HUDEP-2 (cell line): ENCODE results near the gene PPP1R3F.
A peak's percentile ranks its signal among the peaks of the same experiment; 100 is the strongest.

Experiments used
- DNase-seq, 76 experiments: peaks; one replicate each; lab custom pipeline; 2025; ENCODE audit not compliant: unreplicated experiment in 76 of 76; lab: John Stamatoyannopoulos, UW

PPP1R3F gene

GRCh38 chrX:49247916-49248811, 21.4 kb upstream of the PPP1R3F start:
- no peak for DNase-seq

GRCh38 chrX:49249071-49249470, 20.5 kb upstream of the PPP1R3F start:
- DNase-seq = no peak

DNA sequence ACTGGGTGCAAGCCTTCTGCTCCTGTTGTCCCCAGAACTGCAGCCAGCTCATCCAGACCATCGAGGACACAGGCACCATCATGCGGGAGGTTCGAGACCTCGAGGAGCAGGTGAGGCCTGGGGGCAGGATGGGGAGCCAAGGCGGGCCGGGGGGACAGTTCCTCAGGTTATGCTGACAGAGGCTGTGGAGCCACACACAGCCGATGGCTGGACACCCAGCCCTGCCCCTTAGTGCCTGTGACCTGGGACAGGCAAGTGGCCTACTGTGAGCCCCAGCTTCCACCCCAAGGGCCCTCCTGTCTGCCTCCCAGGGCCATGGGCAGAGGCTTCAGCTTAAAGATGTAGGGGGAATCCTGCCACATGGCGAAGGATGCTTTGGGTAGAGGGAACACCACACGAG, 20.0 kb upstream of the PPP1R3F start:
- DNase-seq = no peak

DNA sequence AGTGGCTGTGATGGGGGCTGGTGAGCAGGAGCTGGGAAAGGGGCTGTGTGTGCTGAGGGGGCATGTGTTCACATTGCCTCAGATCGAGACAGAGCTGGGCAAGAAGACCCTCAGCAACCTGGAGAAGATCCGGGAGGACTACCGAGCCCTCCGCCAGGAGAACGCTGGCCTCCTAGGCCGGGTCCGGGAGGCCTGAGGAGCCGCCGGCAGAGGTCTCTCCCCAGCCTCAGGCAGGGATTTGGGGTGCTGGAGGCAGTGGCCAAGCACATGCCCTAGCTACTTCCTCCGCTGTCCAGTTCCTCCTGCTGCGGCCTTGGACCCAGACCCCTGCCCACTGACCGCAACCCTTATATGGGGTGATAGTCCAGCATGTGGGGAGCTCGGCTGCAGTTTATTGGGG, 19.5 kb upstream of the PPP1R3F start:
- DNase-seq = no peak

DNA sequence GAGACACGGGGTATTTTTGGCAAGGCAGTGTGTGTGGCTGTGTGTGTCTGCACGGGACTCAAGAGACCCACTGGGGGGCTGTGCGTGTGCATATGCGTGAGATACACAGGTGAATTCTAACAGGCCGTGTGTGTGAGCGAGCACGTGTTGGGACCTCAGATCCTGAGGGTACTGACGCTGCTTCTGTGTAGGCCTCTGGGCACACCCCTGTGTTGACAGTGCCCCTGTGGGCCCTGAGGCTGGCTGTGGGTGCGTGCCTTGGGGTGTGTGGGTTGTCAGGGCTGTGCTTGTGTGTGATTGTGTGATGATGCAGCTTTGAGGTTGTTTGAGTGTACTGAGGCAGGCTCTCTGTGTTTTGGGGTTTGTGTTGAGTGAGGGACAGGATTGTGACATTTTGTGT, 19.0 kb upstream of the PPP1R3F start:
- no peak for DNase-seq

DNA sequence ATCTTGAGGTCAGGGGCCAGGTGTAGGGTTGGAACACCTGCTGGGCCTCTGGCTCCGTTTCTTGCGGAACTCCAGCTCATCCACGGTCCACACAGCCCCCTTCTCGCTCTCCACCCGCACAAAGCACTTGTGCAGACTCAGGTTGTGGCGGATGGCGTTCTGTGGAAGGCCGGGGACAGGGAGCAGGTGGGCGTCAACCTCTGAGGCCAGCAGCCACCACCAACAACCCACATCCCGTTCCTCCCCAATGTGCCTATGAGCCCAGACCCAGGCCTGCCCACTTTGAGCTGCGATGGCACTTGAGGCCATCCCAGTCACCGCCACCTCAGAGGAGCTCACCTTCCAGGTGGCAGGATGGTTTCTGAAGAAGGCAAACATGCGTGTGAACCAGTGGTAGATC, 18.3 kb upstream of the PPP1R3F start:
- DNase-seq = no peak

DNA sequence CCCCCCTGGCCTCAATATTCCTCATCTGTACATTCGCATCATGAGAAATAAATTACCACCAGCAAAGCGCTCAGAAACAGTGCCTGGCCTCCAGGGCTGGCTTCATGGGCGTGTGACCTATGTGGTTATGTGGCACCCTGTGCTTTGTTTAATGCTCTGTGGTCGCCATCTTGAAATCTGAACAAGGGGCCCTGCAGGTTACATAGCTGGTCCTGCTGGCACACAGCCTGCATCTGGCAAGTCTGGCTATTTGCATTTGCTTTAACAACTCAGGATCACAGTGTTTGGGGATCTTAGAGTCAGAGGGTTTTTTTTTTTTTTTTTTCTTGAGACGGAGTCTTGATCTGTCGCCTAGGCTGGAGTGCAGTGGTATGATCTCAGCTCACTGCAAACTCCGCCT, 15.0 kb upstream of the PPP1R3F start:
- no peak for DNase-seq

GRCh38 chrX:49256268-49256995, 13.2 kb upstream of the PPP1R3F start:
- DNase-seq = no peak

DNA sequence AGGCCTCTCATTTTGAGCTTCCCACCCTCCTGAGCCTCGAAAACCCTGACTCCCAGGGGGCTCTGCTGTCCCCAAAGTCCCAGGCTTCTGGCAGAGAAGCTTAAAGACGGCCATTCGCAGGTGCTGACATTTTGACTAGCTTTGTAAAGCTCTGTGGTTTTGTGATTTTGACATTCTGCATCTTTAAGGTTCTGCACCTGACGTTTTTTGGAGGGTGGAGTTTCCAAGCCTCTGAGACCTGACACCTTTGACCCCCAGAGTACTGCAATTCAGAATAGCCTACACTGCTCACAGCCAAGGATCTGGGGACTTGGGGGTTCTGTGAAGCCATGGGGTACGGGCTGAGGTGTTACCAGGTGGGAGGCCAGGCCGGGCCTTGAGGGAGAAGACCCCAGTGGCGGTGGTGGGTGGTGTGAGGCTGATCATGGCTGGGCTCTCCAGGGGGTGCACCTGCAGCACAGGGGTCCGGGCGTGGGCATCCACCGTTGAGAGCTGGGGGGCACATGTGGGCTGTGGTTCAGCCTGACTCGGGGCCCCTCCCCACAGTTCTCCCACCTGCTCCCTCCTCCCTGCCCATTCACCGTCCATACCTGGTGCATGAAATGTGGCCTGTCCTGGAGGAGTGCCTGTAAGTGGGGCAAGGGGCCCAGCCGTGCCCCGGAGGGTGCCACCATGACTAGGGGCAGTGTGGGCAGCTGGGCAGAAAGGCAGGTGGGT, 12.4 kb upstream of the PPP1R3F start:
- no peak for DNase-seq

DNA sequence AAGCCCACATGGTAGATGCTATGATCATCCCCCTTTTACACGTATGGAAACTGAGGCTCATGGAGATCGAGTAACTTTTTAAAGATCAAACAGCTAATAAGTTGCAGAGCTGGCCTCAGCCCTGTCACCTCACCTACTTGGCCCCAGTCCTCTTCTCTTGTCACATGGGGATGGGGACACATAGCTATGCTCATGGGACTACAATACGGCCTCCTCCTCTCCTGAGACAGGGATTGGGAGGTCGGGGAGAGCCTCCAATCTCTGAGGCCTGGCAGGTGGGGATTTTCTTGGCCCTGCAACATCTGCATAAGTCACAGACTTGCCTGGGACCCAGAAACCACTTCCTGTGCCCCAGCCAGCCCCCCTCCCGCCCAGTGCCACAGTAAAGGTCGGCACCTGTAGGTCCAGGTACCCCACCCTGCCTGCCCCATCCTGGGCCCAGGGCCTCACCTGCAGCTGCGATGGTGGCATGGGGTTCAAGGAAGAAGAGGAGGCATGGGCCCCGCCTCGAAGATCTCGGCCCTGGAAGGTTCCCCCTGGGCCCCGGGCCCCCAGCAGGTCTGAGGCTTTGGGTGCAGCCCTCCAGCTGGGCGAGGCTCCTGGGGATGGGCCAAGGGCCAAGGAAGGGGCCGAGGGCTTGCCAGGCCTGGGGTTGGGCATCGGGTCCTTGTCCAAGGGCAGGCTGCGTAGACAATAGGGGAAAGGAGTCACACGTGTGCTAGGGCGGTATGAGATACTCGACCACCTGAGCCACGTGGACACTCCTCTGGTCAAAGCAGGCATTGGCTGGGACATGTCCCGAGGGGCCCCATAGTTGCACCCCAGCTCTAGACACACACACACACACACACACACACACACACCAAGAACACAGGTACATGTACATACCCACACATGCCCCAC, 11.5 kb upstream of the PPP1R3F start:
- DNase-seq = no peak

- no peak for DNase-seq
Observed at GRCh38 chrX:49258749-49259124, 10.9 kb upstream of the PPP1R3F start.

- no peak for DNase-seq
Observed at GRCh38 chrX:49260221-49260985, 9.2 kb upstream of the PPP1R3F start.

DNA sequence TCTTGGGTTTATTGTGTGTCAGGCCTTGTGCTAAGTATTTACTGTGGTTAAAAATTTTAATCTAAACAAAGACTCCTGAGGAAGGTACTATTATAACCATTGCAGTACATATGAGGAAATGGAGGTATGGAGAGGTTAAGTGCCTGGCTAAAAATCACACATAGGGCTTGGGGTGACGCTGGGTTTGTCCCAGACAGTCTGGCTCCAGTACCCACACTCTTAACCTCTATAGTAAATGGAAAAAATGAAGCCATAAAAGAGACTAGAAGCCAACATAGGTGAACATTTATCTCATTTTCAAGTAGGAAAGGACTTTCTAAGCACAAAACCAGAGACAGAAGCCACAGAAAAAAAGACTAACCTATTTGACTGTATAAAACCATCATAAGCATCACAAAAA, 7.0 kb upstream of the PPP1R3F start:
- DNase-seq = no peak

GRCh38 chrX:49263631-49264030, 6.0 kb upstream of the PPP1R3F start:
- DNase-seq = no peak

DNA sequence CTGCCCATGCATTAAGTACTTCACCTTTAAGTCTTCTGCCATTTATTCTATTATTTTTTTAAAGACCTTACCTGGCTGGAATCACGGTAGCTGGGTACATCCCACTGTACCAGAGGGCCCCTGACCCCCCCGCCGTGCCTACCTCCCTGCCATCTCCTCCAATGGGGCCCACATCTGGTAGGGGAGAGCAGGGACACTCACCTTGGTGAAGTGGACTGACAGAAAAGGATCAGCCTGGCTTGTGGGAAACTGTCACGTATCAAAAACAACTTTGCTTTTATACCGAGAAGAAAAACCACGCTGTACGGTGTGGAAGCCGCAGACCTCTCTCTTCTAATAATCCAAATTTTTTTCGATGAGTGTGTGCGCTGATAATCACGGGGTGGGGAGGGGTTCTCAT, 5.1 kb upstream of the PPP1R3F start, which contains the start of gene FOXP3:
FOXP3 (minus strand) TSS at position 251 of the 400 bp plus-strand sequence. CDS start 6,205 bp downstream, outside the sequence.
- DNase-seq = no peak

GRCh38 chrX:49266523-49267445, 2.8 kb upstream of the PPP1R3F start:
- no peak for DNase-seq

GRCh38 chrX:49268702-49269009, 937 bp upstream of the PPP1R3F start:
- peak in 1 of 76 experiments; percentile 40 for DNase-seq

- peak; percentile 8 to 96 (median 92) for DNase-seq
Observed at GRCh38 chrX:49269010-49269766, 405 bp upstream of the PPP1R3F start.
